ENCODE data around the gene NRCAM.

Gene NRCAM

GRCh38 chr7:108122181-108122580 lies 334.1 kb downstream of the NRCAM start:
- Histone ChIP-seq H3K4me3 (ENCODE audit: low read depth in 1 of 2, low read length in 1 of 2) (no peak overlapping the region), H3K27ac (no peak overlapping the region), H3K27me3 (no peaks in the 10 kb centered on the region), H3K4me1 (ENCODE audit: control insufficient read depth in 1 of 2, insufficient read depth in 1 of 2, low read depth in 1 of 2, low read length in 1 of 2) (no peaks in the 10 kb centered on the region), H3K9me3 (no peaks in the 10 kb centered on the region), H3K36me3 (no peaks in the 10 kb centered on the region)
- TF ChIP-seq CTCF (IDR thresholded peaks at IDR 0.05): no peak

- TF ChIP-seq CTCF (IDR thresholded peaks at IDR 0.05): no peak
- Histone ChIP-seq H3K27ac (no peak overlapping the region), H3K4me1 (ENCODE audit: control insufficient read depth in 1 of 2, insufficient read depth in 1 of 2, low read depth in 1 of 2, low read length in 1 of 2) (no peaks in the 10 kb centered on the region), H3K27me3 (no peaks in the 10 kb centered on the region), H3K9me3 (no peaks in the 10 kb centered on the region), H3K4me3 (ENCODE audit: low read depth in 1 of 2, low read length in 1 of 2) (no peak overlapping the region), H3K36me3 (no peaks in the 10 kb centered on the region)
Measured at GRCh38 chr7:108120933-108121332, 335.3 kb downstream of the NRCAM start.

GRCh38 chr7:108120196-108120595 lies 336.0 kb downstream of the NRCAM start:
- TF ChIP-seq CTCF (IDR thresholded peaks at IDR 0.05): no peak
- no peak overlapping the region for H3K27ac ChIP-seq
- no peaks in the 10 kb centered on the region for H3K4me1 ChIP-seq (ENCODE audit: control insufficient read depth in 1 of 2, insufficient read depth in 1 of 2, low read depth in 1 of 2, low read length in 1 of 2)
- no peaks in the 10 kb centered on the region for H3K9me3 ChIP-seq
- no peaks in the 10 kb centered on the region for H3K27me3 ChIP-seq
- H3K4me3 ChIP-seq (ENCODE audit: low read depth in 1 of 2, low read length in 1 of 2): no peak overlapping the region
- H3K36me3 ChIP-seq: no peaks in the 10 kb centered on the region

GRCh38 chr7:108118959-108119358 lies 337.3 kb downstream of the NRCAM start:
- Histone ChIP-seq H3K4me3 (ENCODE audit: low read depth in 1 of 2, low read length in 1 of 2) (no peak overlapping the region), H3K27me3 (no peaks in the 10 kb centered on the region), H3K4me1 (ENCODE audit: control insufficient read depth in 1 of 2, insufficient read depth in 1 of 2, low read depth in 1 of 2, low read length in 1 of 2) (no peaks in the 10 kb centered on the region), H3K27ac (no peak overlapping the region), H3K9me3 (no peaks in the 10 kb centered on the region), H3K36me3 (no peaks in the 10 kb centered on the region)
- no peak for TF ChIP-seq CTCF (IDR thresholded peaks at IDR 0.05)

- Histone ChIP-seq H3K4me1 (ENCODE audit: control insufficient read depth in 1 of 2, insufficient read depth in 1 of 2, low read depth in 1 of 2, low read length in 1 of 2) (no peaks in the 10 kb centered on the region), H3K36me3 (no peaks in the 10 kb centered on the region), H3K4me3 (ENCODE audit: low read depth in 1 of 2, low read length in 1 of 2) (no peak overlapping the region), H3K9me3 (no peaks in the 10 kb centered on the region), H3K27me3 (no peaks in the 10 kb centered on the region), H3K27ac (no peak overlapping the region)
- peak; percentile 14 for TF ChIP-seq CTCF (IDR thresholded peaks at IDR 0.05)
Measured at GRCh38 chr7:108114117-108114841, 342.0 kb downstream of the NRCAM start.
